Measurements from ENCODE around the gene MUC6.

Gene MUC6

DNA sequence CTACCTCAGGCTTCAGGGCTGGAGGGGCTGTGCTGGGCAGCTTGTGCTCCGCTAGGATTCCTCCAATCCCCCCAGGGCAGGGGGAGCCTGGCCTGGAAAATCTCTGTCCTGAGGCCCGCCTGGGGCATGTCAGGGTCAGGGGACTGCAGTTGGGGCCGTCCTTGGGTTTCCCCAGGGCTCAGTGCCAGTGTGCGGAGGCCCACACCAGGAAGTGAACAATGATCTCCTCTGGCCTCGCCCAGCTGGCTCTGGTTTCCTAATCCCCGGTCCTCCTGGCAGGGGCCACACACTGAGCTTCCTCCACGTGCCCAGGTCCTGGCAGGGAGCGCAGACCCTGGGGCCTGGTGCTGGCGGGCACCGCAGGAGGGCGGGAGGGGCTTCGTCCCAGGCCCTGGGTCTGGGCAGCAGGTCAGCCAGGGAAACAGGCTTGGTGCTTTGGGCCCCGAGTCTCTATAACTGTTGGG, 36.8 kb upstream of the MUC6 start:
- no peak for DNase-seq (ENCODE audit: extremely low read depth in 1 of 2, low read depth in 1 of 2)

DNA sequence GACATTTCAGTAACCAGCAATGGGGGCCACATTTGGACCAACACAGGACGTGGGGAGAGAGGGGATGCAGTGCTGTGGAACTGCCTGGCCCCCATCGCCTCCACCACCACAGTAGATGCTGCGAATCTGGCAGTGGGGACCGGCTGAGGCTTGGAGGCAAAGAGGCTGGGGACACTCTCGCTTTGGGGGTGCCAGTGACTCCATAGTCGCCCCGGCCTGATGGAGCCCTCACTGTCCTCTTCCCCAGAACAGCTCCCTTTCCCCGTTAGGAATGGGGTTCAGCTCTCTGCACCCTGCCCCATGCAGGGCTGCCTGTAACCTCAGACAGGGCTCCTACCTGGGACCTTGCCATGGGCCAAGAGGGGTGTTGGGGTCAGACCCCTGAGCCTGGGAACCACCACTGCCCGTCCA, 36.3 kb upstream of the MUC6 start:
- DNase-seq (ENCODE audit: extremely low read depth in 1 of 2, low read depth in 1 of 2): no peak

DNA sequence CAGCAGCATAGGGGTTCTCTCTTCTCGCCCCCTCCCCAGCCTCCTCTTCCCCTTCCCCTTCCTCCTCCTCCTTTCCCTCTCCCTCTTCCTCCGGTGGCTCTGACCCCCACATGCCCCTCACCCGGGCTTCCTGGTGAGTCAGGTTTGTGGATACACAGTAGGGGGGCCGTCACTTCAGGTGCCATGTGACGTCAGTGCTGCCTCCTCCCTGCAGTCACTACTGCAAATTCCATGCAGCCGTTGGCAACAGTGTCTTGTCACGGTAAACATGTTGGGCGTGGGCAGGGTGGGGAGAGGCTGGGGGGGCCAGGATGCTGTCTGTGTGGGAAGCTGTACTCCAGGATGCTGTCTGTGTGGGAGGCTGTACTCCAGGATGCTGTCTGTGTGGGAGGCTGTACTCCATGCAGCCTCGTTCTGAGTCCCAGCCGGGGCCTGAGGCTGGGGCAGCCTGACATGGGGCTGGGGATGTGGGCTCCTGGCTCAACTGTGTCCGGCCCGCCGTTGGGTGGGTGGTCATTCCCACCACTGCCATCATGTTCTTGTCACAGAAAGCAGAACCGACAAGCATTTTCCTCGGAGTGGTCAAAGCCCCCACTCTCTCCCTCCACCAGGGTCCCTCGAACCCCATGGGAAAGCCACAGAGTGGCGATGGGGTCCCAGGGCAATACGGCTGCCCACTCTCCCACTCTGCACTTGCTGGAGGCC, 35.8 kb upstream of the MUC6 start:
- no peak for DNase-seq (ENCODE audit: extremely low read depth in 1 of 2, low read depth in 1 of 2)

DNA sequence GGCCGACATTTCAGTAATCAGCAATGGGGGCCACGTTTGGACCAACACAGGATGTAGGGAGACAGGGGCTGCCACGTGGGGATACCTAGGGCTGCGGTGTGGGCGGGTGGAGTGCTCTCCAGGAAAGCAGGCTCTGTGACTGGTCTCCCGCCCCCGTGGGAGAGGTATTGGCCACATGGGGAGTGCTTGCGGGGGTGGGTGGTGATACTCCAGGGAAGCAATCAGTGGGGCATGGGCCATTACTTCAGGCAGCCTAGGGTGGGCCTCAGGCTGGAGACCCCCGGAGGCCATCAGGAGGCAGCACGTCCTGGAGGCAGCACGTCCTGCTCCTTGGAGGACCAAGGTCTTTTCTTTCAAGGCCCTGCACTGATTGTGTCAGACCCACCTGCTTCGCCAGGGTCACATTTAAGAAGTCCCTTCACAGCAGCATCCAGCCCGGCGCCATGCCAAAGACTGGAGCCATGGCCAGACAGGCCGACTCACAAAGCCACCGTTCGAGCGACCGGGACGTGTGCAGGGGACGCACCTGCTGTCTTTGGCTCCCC, 35.1 kb upstream of the MUC6 start:
- no peak for DNase-seq (ENCODE audit: extremely low read depth in 1 of 2, low read depth in 1 of 2)

DNA sequence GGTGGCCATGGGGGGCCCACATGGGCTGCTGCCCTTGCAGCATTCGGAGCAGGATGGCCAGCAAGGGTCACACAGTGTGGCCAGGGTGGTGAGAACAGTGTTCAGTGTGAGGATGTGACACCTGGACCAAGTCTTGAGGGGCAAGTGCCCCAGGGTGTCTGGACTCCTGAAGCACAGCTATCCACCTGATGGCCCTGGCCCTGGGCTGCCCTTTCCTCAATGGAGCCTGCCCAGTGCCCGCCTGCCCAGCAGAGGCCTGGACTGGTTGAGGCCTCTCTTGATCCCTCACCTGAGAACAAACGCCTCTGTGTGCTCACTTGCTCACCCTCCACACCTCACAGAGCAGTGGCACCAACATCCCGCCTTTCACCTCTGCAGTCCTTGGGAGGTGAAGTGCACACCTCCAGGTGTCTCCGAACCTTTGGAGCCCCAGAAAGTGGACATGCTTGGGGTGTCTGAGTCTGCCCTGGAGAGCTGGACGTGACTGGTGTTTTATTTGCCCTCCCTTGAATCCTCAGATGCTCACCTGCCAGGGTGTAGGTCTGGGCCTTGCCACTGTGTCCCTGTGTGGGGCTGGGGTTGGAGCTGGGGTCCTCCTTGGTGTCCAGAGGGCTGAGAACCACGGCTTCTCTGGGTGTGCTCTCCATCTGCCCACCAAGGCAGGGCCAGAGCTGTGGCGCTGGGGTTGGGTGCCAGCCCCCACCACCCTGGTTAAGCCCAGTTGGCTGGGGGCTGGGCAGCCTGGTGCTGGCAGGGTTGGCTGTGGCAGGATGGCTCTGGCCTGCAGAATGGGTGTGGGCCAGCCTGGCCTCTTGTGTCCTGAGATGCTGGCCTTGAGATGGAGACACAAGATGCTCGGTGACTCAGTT, 34.3 kb upstream of the MUC6 start:
- no peak for DNase-seq (ENCODE audit: extremely low read depth in 1 of 2, low read depth in 1 of 2)

DNA sequence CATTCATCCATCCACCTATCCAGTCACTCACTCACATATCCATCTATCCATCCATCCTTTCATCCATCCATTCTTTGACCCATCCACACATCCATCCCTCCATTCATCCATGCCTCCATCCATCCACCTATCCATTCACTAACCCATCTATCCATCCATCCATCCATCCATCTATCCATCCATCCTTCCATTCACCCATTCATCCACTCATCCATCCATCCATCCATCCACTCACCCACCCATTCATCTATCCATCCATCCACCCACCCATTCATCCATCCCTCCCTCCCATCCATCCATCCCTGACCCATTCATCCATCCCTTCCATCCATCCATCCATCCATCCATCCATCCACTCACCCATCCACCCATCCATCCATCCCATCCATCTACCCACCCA, 33.2 kb upstream of the MUC6 start:
- no peak for DNase-seq (ENCODE audit: extremely low read depth in 1 of 2, low read depth in 1 of 2)

DNA sequence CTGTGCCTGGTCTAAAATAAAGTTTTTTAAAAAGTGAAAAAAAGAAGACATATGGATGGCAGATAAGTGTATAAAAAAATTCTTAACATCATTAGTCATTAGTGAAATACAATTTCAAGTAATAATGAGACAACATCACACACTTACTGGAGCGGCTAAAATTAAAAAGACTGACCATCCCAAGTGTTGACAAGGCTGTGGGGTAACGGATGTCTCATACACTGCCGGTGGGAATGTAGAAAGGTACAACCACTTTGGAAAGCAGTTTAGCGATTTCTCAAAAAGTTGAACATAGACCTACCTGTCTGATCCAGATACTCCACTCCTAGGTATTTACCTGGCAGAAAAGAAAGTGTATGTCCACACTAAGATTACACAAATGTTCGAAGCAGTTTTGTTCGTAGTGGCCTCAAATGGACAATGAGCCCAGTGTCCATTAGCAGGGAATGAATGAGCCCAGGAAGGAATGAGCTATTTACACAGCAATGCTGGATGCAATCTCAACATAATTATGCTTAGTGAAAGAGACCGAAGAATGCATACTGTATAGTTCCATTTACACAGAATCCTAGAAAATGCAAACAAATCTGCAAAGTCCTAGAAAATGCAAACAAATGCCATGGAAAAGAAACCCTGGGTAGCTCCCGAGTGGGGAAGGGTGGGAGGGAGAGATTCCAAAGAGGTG, 31.4 kb upstream of the MUC6 start:
- DNase-seq (ENCODE audit: extremely low read depth in 1 of 2, low read depth in 1 of 2): no peak

DNA sequence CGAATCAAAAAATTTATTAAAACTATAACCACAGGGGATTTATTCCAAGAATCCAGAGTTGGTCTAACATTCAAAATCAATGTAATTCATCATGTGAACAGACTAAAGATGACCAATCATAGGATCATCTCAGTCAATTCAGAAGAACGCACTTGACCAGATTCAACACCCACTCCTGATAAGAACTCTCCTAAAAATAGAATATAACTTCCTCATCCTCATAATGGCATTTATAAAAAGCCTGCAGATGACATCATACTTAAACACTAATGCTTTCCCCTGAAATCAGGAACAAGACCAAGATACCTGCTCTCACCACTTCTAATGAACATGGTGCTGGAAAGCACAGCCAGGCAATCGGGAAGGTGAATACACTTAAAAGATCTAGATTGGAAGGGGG, 27.6 kb upstream of the MUC6 start:
- no peak for DNase-seq (ENCODE audit: extremely low read depth in 1 of 2, low read depth in 1 of 2)

DNA sequence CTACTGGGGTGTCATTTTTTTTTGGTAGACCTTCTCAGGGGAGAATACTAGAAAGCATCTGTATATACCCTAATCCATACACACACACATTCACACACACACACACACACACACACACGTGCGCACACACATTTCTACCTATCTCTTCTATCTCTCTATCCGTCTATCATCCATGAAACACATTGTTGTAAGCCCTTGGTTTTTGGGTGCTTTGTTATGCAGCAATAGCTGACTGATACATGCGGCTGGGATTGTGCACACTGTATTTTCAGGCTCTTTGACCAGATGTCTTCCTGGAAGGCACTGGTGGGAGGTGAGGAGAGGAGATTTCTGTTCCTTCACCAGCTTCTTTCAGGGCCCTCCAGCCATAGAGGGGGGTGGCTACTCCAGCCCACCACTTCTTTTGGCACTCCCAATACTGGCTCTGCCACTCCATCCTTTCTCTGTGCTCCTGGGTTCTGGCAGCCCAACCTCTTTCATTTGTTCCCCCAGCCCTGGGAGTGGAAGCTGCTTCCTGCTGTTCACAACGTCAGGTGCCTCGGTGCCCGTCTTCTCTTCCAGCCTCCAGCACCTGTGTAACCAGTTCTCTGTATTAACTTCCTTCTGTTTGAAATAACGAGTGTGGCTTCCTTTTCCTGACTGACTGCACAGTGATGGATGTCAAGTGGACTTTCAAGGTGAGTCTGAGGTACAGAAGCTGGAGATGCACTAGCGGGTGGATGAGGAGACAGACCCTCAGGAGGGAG, 25.7 kb upstream of the MUC6 start:
- DNase-seq (ENCODE audit: extremely low read depth in 1 of 2, low read depth in 1 of 2): no peak

DNA sequence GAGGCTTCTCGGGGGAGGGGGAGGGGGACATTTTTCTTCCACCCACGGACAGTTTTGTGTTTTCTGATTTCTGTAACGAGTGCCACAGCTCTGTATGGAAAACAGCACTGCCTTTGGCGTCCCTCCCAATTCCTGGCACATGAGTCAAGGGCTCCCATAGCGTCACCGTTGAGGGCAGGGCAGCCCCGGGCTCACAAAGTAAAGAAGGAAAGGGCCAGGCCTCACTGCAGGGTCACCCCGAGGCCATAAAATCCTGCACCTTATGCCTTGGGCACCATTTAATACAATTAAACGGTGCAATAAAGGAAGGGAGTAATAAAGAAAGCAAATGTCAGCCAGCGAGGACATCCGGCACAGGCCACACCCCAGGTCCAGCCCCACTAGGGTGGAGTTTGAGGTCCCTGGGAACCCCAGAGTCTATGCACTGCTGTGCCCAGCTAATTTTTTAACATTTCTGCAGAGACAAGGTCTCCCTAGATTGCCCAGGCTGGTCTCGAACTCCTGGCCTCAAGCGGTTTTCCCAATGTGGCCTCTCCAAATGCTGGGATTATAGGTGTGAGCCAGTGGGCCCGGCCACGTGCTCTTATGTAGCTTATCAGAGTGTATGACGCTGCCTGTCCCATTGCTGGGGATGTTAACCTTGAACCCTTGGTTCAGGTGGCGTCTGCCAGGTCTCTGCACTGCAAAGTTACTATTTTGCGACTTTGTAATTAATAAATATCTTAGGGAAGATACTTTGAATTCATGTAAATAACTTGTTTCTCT, 24.5 kb upstream of the MUC6 start:
- no peak for DNase-seq (ENCODE audit: extremely low read depth in 1 of 2, low read depth in 1 of 2)

DNA sequence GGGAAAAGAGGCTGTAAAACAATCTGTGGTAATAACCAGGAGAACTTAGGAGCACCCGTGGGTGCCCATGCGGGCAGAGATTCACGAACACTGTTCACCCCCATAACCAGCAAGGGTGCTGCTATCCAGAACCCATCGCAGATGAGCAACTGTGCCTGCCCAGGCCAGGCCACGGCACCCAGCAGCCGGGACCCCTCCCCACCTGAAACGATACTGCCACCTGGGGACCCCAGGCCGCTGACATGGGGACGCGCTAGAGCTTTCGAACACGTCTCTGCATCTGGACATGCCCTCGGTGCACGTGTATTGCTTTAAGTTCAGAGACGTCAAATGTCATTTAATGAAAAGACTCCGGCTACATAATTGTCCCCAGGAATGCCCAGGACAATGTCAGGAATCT, 23.9 kb upstream of the MUC6 start:
- no peak for DNase-seq (ENCODE audit: extremely low read depth in 1 of 2, low read depth in 1 of 2)

DNA sequence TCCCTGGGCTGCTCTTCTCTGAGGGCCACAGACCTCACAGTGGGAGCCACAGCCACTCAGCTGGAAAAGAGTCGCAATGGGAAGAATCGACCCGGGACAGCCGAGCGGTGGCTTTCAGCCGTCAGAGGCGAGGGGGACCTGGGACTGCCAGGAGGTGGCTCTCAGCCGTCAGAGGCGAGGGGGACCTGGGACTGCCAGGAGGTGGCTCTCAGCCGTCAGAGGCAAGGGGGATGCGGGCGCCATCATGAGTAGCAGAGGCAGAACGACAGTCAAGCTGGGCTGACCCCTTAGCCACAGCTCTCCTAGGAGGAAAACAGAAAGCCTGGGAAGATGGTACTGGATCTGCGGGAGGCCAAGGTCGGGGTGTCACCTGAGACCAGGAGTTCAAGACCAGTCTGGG, 23.2 kb upstream of the MUC6 start:
- no peak for DNase-seq (ENCODE audit: extremely low read depth in 1 of 2, low read depth in 1 of 2)

DNA sequence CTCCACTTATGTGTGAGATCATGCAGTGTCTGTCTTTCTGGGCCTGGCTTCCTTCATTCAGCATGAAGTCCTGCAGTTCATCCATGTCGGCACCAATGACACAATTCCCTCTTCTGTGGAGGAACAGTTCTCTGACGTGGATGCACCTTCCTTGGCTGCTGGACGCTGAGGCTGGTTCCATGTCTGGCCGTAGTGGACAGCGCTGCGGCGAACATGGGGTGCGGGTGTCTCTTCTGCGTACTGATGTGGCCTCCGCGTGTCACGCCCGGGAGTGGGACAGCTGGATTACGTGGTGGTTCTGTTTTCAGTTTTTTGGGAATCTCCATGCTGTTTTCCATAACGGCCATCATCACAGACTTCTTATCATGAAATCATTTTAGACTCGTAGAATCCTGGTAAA, 21.3 kb upstream of the MUC6 start:
- DNase-seq (ENCODE audit: extremely low read depth in 1 of 2, low read depth in 1 of 2): no peak

DNA sequence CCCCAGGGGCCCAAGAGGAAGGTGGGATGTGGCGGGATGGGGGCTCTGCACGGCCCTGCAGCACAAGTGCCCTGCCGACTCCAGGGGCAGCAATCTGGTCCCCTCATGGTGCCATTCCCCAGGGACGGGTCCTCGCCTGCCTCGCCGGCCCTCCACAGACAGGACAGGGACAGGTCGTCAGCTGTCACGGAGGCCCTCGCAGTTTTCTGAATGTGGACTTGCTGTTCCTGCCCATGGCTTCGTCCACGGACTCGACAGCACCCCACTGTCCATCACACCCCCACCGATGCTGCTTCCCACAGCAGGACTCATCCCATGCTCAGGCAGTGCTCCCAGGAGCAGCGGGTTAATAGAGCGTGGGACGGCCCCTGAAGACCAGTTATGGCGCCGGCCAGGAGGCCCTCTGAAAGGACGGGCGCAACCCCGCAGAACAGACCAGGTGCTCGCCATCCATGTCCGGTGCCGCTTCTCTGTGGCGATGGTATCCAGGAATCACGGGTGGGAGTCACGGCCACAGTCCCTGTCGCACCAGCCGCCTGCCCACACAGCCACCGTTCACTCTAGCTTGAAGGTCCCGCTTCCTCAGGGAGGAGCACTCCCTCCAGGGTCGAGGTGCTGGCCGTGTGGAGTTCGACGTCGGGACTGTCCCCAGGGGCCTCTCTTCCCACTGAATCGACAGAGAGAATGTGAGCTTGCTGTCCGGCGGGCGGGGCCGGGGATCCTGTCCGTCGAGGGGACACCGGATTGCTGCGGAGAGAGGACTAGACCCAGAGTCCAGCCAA, 19.7 kb upstream of the MUC6 start:
- DNase-seq (ENCODE audit: extremely low read depth in 1 of 2, low read depth in 1 of 2): no peak

DNA sequence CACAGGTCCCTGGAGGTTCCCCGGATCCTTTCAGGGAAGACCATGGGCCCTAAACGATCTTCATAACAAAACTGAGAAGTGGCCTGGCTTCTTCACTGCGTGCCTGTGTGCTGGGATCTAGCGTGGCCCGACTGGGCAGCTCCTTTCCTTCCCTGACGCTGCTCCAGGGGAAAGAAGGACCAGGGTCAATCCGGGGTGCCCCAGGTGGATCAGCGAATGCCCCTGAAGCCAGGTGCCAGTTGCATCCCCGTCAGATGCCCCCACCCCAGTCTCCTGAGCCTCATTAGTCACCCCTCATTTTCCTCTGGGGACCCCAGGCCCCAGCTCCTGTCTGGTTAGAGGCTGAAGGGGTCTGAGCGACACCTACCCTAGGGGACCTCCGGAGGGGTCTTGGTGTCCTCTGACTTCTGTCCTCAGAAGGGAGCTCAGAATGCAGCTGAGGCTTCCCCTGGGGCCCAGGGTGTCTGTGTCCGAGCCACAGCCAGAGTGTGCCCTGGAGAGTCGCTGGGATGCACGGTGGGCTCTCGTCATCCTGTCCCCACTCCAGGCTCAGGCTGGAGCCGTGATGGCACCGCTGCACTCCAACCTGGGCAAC, 18.7 kb upstream of the MUC6 start:
- no peak for DNase-seq (ENCODE audit: extremely low read depth in 1 of 2, low read depth in 1 of 2)

DNA sequence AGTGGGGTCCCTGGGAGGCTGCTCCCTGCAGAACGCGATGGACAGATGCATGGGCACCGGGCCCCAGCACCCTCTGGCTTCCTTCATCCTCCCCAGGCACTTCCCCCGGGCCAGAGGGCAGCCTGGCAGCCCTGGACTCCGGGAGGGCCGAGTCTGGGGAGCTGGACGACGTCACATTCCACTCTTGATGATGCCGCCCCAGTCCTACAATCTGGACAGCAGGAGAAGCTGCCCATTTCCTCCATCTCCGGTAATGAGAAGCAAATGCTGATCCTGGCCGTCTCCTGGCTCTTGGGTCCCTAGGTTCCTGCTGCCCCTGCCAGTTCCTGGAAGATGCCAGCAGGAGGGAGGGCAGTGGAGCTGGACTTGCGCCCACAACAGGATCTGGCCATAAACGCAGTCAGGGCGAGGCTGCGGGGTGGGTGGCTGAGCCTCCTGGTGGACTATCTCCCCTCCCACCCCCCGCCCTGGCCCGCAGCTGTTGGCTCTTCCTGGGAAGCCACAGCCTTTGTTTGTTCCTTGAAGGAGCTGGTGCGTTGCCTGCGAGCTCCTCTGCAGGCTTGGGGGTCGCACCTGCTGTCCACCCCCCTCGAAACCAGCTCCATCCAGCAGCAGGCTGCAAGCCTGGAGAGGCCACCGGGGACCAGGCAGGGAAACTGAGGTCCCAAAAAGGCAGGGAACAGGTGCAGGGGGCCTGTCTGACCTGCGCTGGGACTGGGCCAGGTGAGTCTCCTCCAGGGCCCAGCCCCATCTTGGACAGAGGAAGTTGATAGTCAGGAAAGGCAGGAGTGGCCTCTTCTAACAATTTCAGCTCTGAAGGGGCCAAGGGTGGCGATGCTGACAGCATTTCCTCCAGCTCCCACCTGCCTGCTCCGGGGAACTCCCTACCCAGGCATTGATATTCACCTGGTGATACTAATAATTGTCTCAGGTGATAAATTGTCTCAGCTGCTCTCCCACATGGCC, 17.9 kb upstream of the MUC6 start:
- DNase-seq (ENCODE audit: extremely low read depth in 1 of 2, low read depth in 1 of 2): no peak

DNA sequence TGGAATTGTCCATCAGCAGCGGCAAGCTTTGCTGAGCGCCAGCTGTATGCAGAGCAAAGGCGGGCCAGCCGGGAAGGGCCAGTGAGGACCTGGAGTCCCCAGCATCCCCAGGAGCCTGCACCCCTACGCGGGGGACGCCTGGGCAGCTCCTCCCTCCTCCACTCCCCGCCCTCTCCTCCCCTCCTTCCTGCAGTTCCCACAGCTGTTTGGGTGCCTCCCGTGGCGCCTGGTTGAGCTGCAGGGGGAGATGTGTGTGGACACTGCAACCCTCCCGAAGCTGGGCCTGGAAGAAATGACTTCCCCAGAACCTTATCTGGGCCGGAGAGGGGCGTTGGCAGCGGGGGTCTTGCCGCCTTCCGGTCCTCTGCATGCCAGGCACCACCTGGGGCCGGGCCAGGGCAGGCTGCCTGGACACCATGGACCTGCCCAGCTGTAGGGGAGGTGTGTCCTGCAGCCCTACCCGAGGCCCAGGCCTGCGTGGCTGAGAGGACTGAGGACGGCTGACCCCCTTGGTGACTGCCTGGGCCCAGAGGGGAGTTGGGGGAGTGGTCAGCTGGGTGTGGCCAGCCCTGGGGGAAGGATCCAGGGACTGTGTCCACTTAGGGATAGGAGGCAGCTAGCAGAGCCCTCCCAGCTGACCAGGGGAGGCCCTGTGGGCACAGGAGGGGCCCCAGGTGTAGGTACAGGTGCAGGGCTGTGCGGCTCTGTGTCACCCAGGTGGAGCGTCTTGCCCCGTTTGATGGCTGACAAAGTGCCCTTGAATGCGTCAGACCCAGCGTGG, 16.8 kb upstream of the MUC6 start:
- no peak for DNase-seq (ENCODE audit: extremely low read depth in 1 of 2, low read depth in 1 of 2)
